Activated CD8-positive, alpha-beta memory T cell treated with anti-CD3 and anti-CD28 coated beads, Interleukin-2, amount 50 U/mL, for 1 hour (primary cell): ENCODE measurements around the gene ITLN2.
"Not testable (repeated sequence)": the region's sequence is repeated elsewhere in the genome, so short reads cannot be mapped to it uniquely, and the experiment has no call there.

Experiments used
- DNase-seq: peaks from one replicate; pipeline ENCODE4 v3.0.0-alpha.2; 2020; ENCODE audit errors: extremely low read depth

Gene ITLN2

DNA sequence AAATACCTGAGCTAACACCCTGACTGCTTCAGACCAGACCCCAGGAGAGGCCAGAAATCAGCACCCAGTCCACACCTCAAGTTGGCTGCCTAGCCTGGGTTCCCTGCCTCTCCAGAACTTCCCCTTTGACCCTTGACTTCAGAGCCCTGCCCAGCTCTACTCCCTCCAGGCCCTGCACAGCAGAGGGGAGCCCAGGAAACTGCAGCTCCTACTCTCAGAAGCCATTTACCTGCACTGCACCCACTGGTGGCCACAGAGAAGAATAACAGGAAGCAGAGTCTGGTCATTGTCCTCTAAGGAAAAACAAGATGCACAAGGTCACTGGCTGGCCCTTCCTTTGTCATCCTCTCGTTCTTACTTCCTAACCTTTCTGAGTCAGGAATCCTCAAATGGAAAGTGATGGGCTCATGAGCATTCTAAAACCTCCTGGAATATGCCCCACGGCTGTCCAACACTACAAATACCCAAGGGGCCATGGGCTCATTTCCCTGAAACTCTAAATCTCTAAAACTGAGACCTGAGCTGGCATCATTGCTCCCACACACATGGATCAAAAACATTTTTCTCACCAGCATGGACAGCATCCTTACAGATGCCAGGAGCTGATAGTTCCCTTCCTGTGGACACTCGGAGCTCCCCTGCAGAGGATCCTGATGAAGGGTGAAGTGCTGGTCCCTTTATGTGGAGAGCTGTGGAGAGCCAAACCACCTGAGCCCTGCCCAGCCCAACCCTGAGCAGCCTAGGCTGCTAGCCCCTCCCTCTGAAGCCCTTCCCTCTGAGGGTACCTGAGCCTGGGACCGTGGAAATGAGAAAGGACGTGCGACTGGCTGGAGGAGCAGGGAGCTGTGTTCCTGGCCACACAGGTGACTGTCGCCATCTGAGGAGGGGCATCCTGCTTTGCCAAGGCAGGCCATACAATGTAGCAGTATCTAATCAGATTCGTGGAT is at the start of gene ITLN2:
Gene ITLN2, minus strand, starts transcription at position 652 of the 947 bp plus-strand sequence. Its CDS starts 68 bp downstream, at position 584.
- DNase-seq, result no peak

DNA sequence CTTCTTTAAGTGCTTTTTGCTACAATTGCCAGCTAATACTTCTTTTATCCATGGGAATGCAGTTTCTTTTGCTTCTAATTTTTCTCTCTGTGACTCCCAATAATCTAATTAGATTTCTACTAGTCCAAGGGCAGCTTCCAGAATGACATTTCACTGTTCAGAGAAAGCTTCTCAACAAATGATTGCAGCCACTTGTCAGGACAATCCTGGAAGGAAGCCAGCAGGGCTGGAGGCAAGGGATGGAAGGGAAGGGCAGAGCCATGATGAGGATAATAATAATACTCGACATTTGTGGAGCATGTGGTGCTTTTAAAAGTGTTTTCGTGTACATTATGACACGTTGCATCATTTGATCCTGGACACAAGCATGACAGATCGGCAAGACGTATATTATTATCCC is 46.9 kb upstream of the ITLN2 start:
- DNase-seq, result no peak

DNA sequence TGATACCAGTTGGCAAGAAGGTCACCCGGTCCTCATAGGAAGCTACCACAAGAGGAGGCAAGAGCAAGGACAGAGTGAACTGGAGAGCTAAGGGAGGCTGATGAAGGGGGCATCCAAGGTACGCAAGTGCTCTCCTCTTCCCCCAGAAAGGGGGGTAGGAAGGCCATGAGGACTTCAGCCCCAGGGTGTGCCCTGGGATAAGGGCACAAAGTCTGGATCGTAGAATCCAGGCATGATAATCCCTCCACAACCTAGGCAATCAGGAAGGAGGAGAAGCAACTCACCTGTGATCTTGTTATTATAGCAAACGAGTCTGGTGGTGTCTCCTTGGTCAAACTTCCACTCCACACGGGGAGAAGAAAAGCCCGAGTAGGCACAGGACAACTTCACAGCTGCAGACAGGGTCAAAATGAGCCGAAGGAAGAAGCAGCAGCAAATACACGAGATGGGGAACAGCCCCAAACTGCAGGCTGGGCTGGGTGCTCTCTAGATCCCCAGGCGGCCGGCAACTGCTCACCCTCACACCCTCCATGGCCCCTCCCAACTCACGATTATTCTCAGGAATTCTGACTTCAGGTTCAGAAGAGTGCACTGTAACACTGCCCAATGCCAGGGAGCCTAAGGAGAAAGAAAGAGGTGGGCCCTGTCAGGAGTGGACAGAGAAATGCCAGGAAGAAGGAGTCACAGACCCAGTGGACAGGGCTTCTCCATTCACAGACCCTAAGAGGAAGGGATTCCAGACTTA is 46.3 kb upstream of the ITLN2 start:
- DNase-seq, result no peak

DNA sequence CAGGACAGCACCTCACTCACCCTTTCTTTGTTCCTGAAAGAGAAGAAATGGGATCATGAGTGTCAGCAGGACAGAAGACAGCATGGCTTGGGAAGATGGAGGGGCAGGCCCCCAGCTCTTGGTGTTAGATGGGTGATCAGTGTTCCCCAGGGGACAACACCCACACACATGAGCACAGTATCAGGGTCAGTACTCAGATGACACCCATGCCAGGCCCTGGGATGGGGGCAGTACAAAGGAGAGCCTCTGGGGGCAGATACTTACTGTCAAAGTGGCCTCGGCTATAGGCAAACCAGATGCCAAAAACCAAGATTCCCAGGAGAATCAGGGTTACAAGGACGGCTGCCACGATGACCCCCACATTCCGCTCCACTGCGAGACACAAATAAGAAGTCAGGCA is 44.8 kb upstream of the ITLN2 start:
- no peak for DNase-seq

DNA sequence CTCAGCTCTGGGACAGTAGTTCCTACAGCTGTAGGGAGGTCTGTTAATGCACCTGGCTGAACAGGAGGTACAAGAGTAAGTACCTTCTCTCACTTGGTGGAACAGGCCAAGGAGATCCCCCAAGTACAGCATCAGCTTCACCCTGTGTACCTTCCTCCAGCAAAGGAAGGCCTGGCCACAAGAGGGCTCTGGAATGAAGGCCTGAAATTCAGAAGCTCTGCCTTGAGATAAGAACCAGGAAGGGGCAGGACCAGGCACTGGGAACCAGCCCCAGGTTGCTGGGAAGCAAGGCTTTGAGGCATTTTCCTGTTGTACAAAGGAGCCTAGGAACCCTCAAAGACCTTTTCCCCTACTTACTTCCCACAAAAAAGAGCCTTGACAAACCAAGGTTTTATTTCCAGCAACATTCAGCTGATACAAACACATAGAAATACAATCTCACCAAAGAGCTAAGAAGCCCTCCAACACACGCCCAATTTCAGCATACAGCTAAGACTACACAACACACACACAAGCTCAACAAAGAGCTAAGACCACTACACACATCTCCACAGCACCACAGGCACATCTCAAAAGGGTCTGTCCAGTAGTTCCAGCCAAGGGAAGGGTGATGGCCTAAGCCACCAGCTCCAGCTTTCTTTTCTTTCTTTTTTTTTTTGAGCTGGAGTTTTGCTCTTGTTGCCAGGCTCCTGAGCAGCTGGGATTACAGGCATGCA is 42.9 kb upstream of the ITLN2 start:
- DNase-seq, result no peak

DNA sequence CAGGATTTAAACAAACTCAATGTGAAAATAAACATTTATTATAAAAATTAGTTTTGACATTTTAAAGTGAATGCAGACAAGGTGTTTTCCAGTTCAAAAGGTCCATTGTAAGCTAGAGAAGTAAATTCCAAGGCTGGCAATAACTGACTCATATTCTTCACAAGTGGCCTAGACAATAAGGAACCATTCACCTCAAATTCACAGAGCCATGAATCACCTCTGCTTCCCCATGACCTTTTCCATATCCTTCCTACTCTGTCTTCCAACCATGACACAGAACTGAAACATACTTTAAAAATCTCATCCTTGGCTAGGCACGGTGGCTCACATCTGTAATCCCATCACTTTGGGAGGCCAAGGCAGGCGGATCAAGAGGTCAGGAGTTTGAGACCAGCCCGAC is 41.6 kb upstream of the ITLN2 start:
- no peak for DNase-seq

DNA sequence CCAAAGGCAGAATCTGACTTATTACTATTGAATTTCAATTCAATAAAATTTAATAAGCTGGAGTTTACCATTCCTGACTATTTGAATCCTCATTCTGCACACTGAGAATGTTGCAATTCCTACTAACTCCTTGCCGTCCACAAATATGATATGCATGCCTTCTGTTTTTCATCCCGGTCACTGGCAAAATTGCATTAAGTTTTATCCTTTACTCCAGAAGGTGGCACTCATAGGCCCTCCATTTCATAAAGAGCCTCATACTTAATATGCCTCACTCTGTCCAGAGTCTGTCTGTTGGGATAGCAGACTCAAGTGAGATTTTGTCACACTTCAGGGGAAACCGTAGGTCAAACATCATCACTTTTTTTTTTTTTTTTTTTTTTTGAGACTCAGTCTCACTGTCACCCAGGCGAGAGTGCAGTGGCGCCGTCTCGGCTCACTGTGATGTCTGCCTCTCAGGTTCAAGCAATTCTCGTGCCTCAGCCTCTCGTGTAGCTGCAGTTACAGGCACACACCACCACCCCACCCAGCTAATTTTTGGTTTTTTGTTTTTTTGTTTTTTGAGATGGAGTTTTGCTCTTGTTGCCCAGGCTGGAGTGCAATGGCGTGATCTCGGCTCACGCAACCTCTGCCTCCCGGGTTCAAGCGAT is 39.1 kb upstream of the ITLN2 start:
- DNase-seq, result no peak

DNA sequence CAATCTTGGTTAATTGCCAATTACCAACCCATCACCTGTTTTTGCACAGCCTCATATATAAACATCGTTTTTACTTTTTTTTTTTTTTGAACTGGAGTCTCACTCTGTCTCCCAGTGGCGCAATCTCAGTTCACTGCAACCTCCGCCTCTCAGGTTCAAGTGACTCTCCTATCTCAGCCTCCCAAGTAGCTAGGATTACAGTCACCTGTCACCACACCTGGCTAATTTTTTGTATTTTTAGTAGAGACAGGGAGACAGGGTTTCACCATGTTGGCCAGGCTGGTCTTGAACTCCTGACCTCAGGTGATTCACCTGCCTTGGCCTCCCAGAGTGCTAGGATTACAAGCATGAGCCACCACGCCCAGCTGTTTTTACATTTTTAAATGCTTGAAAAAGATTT is 37.4 kb upstream of the ITLN2 start:
- not testable (repeated sequence) for DNase-seq

DNA sequence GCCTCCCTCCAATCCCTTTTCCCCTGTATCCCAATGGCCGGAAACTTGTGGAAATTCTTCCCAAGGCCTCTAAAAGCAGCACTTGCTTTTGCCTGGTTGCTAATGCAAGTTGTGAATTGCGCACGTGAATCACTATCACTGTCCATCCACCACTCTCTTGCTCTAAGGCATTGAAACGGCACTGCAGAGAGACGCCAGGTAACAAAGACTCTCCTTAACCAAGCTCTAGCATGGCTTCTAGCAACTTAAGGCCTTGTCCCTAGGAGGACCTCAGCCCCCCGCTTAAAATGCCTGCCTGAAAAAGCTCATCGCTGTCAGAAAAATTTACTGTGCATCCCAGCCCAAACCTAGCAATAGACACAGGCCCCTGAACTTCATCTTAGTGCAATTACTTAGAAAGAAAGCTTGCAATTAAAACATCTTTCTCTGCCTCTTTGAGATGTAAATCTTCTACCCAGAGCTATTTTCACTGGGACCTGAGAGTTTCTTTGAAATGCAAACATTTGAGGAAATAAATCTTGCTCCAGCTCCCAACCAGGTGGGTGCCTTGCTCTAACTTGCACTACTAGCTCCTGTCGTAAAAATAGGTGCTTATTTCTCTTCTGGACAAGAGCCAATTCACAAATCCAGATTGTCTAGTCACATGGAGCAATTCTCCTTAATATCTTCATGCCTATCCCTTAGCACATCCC is 32.9 kb upstream of the ITLN2 start:
- DNase-seq, result no peak

DNA sequence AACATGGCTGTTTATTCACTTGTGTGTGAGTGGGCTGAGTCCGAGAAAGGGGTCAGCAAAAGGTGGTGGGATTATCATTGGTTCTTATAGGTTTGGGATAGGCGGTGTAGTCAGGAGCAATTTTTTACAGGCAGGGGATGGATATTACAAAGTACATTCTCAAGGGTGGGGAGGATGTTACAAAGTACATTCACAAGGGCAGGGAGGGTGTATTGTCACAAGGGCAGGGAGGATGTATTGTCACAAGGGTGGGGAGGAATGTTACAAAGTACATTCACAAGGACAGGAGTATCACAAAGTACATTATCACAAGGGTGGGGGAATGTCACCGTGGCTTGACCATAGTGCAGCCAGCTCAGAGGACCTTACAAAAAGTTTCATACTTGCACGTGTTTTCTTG is 31.1 kb upstream of the ITLN2 start:
- DNase-seq, result no peak

DNA sequence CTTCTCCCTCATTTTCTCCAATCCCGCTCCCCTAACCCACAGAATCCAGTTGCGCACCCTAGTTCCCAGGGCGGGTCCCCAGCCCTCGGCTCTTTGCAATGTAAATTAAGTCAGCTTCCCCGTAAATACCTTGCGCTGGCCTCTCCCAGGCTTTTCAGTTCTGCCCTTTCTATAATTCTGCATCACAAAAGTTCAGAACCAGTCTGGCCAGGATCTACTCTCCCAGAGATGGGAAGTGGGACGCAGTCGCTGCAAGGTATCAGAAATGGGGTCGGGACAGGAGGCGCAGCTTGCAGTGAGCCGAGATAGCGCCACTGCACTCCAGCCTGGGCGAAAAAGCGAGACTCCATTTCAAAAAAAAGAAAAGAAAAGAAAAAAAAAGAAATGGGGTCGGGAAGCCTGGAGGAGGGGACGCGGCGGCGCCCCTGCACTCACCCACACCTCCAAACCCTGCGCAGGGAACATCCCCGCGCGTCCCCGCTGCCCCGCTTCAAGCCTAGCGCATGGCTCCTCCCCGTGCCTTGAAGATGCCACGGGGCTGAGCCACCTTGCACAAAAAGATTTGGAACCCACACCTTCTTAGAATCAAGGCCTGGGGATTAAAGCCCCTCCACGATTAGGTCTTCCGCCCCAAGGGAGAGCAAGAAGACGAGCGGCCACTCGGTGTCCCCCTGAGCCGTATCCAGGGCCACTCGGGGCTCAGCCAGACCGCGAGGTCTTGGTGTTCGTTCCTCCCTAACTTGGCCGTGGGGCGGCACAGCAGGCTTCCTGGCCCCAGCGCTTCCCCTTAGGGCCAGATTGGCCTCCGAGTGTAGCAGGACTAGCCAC is 27.2 kb upstream of the ITLN2 start:
- no peak for DNase-seq

DNA sequence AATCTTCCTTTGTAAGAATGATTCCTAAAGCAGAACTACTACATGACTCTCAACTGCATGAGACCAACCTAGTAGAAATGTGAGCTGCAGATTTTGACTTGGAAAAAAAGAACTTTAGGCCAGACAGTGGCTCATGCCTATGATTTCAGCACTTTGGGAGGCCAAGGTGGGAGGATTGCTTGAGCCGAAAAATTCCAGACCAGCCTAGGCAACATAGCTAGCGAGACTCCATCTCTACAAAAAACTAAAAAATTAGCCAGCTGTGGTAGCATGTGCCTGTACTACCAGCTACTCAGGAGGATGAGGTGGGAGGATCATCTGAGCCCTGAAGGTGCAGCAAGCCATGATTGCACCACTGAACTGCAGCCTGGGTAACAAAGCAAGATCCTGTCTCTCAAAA is 24.7 kb upstream of the ITLN2 start:
- DNase-seq, result no peak

DNA sequence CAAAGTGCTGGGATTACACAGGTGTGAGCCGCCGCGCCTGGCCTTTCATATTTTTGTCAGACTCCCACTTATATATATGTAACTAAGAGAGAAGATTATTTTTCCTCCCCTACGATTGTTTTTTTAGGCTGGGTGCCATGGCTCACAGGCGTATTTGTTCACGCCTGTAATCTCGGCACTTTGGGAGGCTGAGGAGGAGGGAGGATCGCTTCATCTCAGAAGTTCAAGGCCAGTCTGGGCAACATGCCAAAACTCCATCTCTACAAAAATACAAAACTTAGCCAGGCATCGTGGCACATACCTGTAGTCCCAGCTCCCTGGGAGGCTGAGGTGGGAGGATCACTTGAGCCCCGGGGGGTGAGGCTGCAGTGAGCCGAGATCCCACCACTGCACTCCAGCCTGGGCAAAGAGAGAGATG is 23.9 kb upstream of the ITLN2 start:
- no peak for DNase-seq

DNA sequence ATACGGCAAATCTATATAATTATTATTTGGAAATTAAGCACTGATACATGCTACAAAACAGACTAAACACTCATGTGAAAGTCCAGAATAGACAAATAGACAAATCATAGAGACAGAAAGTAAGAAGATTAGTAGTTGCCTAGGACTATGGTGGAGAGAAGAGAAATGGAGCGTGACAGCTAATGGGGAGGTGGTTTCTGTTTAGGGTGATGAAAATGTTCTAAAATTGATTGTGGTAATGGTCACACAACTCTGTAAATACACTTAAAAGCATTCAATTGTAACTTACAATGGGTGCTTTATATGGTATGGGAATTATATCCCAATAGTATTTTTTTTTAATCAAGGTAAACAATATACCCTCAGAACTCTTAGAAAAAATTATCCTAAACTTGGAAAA is 20.4 kb upstream of the ITLN2 start:
- no peak for DNase-seq

DNA sequence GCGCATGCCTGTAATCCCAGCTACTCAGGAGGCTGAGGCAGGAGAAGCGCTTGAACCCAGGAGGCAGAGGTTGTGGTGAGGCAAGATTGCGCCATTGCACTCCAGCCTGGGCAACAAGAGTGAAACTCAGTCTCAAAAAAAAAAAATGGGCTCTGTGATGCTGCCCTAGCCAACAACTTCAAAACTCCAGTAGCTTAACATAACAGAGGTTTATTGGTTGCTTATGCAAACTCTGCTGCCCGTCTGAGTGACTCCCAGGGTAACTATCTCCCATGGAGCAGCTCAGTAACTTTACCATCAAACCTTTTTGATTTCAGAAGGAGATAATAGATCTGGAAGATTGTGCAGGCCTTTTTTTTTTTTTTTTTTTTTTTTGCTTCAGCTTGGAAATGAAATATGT is 18.9 kb upstream of the ITLN2 start:
- no peak for DNase-seq

DNA sequence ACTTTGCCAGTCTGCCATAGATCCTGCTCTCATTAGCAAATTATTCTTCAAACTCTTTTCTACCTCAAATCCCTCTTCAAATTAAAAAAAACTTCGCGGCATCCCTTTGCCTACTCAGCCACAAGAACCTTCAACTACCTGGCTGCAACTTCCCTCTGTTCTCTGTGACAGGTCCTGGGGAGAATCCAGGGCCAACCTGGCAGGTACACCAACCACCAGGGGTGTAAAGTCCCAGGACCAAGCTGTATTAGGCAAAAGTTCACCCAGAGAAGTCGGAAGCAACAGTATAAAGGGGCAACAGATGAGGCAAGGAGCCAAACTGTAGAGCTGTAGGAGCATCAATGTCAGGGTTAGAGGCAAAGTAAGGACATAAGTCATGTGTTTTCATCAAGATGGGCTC is 18.3 kb upstream of the ITLN2 start:
- no peak for DNase-seq

DNA sequence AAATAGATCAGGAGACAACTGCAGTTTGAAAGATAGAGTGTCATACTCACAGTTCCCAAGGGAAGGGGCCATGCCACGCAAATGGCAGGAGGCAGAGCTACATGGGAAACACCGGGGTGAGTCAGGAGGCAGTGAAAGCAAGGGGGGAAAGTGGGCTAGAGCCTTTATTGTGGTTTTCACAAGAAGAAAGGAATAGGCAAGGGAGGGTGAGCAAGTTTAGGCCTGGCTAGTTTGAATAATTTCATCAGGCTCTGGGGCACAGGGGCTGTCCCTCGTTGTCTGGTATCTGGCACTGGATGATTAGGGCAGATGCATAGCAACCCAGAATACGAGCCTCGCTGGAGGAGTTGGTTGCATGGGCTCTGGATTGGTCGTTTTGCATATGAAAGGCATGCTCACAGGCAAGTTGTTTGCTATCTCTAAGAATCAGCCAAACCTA is 17.0 kb upstream of the ITLN2 start:
- DNase-seq, result no peak

DNA sequence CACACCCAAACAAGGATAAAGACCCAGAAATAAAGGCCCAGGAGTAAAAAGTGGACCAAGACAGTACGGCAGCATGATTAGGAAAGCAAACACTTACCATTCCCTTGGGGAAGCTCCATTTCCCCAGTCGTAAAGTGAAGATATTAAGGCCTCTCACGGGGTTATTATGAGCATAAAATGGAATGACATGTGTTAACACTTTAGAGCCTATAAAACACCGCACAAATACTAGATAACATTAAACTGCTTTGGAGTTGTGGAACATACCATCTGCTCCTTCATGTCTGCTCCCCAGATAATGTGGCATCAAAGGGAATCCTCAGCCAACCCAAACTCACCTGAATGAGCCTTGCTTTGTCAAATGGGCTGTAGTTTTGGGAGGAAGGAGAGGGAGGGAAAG is 8.9 kb upstream of the ITLN2 start:
- no peak for DNase-seq

DNA sequence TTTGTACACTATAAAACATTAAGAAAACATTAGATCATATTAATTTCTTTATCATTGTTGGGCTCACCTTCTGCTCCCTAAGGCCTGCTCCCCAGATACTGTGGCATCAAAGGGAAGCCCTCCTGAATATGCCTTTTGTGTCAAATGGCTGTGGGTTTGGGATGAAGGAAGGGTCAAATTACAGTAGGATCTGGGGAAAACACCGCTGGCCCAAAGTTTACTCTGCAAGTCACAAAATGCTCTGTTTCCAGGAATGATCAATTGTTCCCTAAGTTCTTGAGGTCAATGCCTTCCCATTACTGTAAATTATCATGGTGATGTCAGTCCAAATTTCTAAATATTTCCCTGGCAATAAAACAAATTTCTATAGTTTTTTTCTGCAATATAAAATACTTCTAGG is 6.8 kb upstream of the ITLN2 start:
- DNase-seq, result no peak

DNA sequence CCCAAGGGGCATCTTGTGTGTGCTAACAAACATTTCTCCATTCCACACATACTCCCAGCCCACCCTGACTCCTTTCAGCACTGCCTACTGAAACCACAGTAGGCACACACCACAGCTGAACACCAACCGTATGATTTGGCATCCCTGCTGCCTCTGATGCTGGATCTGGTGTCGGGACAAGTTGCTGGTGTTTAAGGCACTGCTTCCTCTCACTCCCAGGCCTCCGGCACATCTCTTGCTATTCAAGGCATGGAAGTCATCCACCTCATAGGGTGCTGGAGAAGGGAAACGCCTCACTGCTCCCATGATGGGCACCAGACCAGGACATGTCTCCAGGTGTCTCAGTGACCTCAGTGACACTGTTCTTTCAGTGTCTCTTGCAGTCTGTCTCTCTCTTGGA is 2.4 kb upstream of the ITLN2 start:
- no peak for DNase-seq
